HepG2 (cell line): ENCODE measurements around the gene EOMES. TPM values are rescaled to one million over a fixed set of nuclear protein-coding genes. Genes with fewer than 3 reads are reported as not detected.

Source experiments
- ARNT2 ChIP-seq: sonication (generic); formaldehyde crosslinking; IDR thresholded peaks from 2 replicates; pipeline ENCODE4 v1.8.0; 2022; ENCODE audit warnings: mild to moderate bottlenecking, low read depth, missing genetic modification reagents, moderate library complexity
- HDAC6 ChIP-seq: fragments of 200-600 bp; sonication (generic); IDR thresholded peaks from 2 replicates; pipeline ENCODE4 v1.7.0; 2017; ENCODE audit warnings: mild to moderate bottlenecking, antibody characterized with exemption, low read length, low read depth
- HNRNPL ChIP-seq: fragments of 200-400 bp; formaldehyde crosslinking; IDR thresholded peaks from 2 replicates; pipeline ENCODE4 v1.6.1; 2017; ENCODE audit warnings: mild to moderate bottlenecking, low read depth, low read length
- HNRNPUL1 ChIP-seq: fragments of 200-400 bp; formaldehyde crosslinking; IDR thresholded peaks from 2 replicates; pipeline ENCODE4 v1.6.1; 2017; ENCODE audit warnings: low read depth, mild to moderate bottlenecking, low read length, moderate library complexity
- SALL1 ChIP-seq: sonication (generic); formaldehyde crosslinking; IDR thresholded peaks from 2 replicates; pipeline ENCODE4 v1.8.0; 2022; ENCODE audit warnings: mild to moderate bottlenecking, missing genetic modification reagents
- ZBTB3 ChIP-seq: sonication (generic); formaldehyde crosslinking; IDR thresholded peaks from 2 replicates; pipeline ENCODE4 v1.4.0; 2020; ENCODE audit warnings: low read depth, mild to moderate bottlenecking, moderate library complexity, missing genetic modification reagents, borderline replicate concordance
- ZMYM3 ChIP-seq: sonication (generic); formaldehyde crosslinking; IDR thresholded peaks from 2 replicates; pipeline ENCODE4 v1.5.1; 2020; ENCODE audit warnings: mild to moderate bottlenecking, missing genetic modification reagents
- ZNF777 ChIP-seq: sonication (generic); formaldehyde crosslinking; IDR thresholded peaks from 2 replicates; pipeline ENCODE4 v1.4.0; 2020; ENCODE audit warnings: missing genetic modification reagents
- polyA plus RNA-seq, 8 experiments: library from polyadenylated mRNA; depleted of rRNA in 3 of 8; stranded (reverse) in 7 of 8; unstranded in 1 of 8; fragments of >200 nt; fragmentation: Illumina TruSeq in 4 of 8; extraction: Trizol in 4 of 8; gene quantifications; 2 replicates each; pipeline versions ENCODE4 v1.2.1 to v1.2.3, GENCODE V29; 2011 to 2016; ENCODE audit warnings: low read depth in 4 of 8, missing spikeins in 1 of 8, mixed read lengths in 1 of 8; ENCODE audit not compliant: insufficient read depth in 1 of 8
- total RNA-seq, 5 experiments: library from RNA; depleted of rRNA; stranded (reverse); fragments of >200 nt; fragmentation: Illumina TruSeq; extraction: Trizol; gene quantifications; 2 replicates each; pipeline ENCODE4 v1.2.3, GENCODE V29; 2016; ENCODE audit warnings: low read depth in 1 of 5
- TF ChIP-seq, protein P1 (sequence below): sonication (generic); formaldehyde crosslinking; IDR thresholded peaks from 2 replicates; pipeline ENCODE4 v1.5.0; 2020; ENCODE audit warnings: missing genetic modification reagents
- TF ChIP-seq, protein P2 (sequence below): fragments of 450-650 bp; IDR thresholded peaks from 2 replicates; pipeline ENCODE4 v1.6.1; 2017
- TF ChIP-seq, protein P3 (sequence below): IDR thresholded peaks from 2 replicates; pipeline ENCODE4 v1.4.0; 2020; ENCODE audit warnings: mild to moderate bottlenecking, missing genetic modification reagents
- TF ChIP-seq, protein P4 (sequence below): sonication (generic); formaldehyde crosslinking; IDR thresholded peaks from 2 replicates; pipeline ENCODE4 v1.4.0; 2020; ENCODE audit warnings: missing genetic modification reagents
- TF ChIP-seq, protein P5 (sequence below): sonication (generic); formaldehyde crosslinking; IDR thresholded peaks from 2 replicates; pipeline ENCODE4 v1.4.0; 2020; ENCODE audit warnings: missing genetic modification reagents, borderline replicate concordance
- TF ChIP-seq, protein P6 (sequence below), 2 experiments: sonication (generic) in 1 of 2; formaldehyde crosslinking in 1 of 2; IDR thresholded peaks; 2 replicates each; pipeline versions ENCODE4 v1.5.1 to v1.6.1; 2011 to 2020; ENCODE audit warnings: borderline replicate concordance in 1 of 2, low read depth in 1 of 2, low read length in 1 of 2, mild to moderate bottlenecking in 1 of 2, missing genetic modification reagents in 1 of 2, moderate library complexity in 1 of 2

The EOMES gene
- total and polyA plus RNA-seq, 2 of the 13 experiments (the other 11 are each of a cell fraction or from before 2014, with no cell fraction given), result 0.11 to 0.12 TPM

DNA sequence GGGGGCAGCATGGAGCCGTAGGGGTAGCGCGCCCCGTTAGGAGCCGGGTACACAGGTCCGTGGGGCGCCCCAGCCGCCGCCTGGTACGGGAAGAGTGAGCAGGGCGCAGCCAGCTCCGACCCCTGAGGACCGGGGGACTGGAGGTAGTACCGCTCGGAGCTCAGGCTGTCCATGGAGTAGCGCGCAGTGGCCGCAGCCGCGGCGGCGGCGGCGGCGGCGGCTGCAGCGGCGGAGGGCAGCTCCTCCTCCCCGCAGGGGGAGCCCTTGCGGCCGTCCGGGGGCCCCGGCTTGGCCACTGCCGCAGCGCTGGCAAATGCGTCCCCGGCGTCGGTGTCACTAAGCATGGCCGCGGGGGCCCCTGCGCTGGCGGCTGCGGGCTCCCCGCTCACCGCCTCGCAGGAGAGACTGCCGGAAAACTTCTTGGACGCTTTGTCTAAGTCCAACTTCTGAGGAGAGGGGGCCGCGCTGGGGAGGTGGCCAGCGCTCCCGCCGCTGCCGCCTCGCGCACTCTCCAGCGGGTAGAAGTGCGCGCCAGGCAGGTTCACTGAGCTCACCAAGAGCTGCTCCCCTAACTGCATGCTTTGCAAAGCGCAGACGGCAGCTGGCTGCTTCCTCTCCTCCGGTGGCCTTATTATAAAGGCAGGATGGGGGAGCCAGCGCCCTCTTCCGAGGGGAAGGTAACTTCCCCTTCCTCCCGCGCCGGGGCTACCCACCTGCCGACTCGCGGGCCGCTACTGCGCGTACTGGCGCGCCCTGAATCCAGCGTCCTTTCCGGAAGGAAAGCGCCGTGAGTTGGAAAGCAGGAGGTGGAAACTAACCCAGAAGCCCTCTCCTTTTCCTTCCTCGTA lies at the start of gene EOMES (continued):
- TF ChIP-seq, protein P1, sequence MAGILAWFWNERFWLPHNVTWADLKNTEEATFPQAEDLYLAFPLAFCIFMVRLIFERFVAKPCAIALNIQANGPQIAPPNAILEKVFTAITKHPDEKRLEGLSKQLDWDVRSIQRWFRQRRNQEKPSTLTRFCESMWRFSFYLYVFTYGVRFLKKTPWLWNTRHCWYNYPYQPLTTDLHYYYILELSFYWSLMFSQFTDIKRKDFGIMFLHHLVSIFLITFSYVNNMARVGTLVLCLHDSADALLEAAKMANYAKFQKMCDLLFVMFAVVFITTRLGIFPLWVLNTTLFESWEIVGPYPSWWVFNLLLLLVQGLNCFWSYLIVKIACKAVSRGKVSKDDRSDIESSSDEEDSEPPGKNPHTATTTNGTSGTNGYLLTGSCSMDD (CRISPR knock-in tag), result no peak
- TF ChIP-seq ARNT2 (CRISPR knock-in tag) (peak; percentile 34; the same call in 1 of the 2 replicates), ZMYM3 (no peak), SALL1 (CRISPR knock-in tag) (0 out of 2 replicates have a peak, but pooled peaks have one; percentile 10), HNRNPUL1 (no peak), ZNF777 (CRISPR knock-in tag) (peak; percentile 90), HNRNPL (0 out of 2 replicates have a peak, but pooled peaks have one; percentile 13), ZBTB3 (no peak), HDAC6 (peak; percentile 62; the same call in 1 of the 2 replicates)
- TF ChIP-seq, protein P2, sequence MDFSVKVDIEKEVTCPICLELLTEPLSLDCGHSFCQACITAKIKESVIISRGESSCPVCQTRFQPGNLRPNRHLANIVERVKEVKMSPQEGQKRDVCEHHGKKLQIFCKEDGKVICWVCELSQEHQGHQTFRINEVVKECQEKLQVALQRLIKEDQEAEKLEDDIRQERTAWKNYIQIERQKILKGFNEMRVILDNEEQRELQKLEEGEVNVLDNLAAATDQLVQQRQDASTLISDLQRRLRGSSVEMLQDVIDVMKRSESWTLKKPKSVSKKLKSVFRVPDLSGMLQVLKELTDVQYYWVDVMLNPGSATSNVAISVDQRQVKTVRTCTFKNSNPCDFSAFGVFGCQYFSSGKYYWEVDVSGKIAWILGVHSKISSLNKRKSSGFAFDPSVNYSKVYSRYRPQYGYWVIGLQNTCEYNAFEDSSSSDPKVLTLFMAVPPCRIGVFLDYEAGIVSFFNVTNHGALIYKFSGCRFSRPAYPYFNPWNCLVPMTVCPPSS, result no peak
- TF ChIP-seq, protein P3, sequence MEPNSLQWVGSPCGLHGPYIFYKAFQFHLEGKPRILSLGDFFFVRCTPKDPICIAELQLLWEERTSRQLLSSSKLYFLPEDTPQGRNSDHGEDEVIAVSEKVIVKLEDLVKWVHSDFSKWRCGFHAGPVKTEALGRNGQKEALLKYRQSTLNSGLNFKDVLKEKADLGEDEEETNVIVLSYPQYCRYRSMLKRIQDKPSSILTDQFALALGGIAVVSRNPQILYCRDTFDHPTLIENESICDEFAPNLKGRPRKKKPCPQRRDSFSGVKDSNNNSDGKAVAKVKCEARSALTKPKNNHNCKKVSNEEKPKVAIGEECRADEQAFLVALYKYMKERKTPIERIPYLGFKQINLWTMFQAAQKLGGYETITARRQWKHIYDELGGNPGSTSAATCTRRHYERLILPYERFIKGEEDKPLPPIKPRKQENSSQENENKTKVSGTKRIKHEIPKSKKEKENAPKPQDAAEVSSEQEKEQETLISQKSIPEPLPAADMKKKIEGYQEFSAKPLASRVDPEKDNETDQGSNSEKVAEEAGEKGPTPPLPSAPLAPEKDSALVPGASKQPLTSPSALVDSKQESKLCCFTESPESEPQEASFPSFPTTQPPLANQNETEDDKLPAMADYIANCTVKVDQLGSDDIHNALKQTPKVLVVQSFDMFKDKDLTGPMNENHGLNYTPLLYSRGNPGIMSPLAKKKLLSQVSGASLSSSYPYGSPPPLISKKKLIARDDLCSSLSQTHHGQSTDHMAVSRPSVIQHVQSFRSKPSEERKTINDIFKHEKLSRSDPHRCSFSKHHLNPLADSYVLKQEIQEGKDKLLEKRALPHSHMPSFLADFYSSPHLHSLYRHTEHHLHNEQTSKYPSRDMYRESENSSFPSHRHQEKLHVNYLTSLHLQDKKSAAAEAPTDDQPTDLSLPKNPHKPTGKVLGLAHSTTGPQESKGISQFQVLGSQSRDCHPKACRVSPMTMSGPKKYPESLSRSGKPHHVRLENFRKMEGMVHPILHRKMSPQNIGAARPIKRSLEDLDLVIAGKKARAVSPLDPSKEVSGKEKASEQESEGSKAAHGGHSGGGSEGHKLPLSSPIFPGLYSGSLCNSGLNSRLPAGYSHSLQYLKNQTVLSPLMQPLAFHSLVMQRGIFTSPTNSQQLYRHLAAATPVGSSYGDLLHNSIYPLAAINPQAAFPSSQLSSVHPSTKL, result no peak
- TF ChIP-seq, protein P4, sequence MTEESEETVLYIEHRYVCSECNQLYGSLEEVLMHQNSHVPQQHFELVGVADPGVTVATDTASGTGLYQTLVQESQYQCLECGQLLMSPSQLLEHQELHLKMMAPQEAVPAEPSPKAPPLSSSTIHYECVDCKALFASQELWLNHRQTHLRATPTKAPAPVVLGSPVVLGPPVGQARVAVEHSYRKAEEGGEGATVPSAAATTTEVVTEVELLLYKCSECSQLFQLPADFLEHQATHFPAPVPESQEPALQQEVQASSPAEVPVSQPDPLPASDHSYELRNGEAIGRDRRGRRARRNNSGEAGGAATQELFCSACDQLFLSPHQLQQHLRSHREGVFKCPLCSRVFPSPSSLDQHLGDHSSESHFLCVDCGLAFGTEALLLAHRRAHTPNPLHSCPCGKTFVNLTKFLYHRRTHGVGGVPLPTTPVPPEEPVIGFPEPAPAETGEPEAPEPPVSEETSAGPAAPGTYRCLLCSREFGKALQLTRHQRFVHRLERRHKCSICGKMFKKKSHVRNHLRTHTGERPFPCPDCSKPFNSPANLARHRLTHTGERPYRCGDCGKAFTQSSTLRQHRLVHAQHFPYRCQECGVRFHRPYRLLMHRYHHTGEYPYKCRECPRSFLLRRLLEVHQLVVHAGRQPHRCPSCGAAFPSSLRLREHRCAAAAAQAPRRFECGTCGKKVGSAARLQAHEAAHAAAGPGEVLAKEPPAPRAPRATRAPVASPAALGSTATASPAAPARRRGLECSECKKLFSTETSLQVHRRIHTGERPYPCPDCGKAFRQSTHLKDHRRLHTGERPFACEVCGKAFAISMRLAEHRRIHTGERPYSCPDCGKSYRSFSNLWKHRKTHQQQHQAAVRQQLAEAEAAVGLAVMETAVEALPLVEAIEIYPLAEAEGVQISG, result peak; percentile 52; the same call in 1 of the 2 replicates
- TF ChIP-seq, protein P5, sequence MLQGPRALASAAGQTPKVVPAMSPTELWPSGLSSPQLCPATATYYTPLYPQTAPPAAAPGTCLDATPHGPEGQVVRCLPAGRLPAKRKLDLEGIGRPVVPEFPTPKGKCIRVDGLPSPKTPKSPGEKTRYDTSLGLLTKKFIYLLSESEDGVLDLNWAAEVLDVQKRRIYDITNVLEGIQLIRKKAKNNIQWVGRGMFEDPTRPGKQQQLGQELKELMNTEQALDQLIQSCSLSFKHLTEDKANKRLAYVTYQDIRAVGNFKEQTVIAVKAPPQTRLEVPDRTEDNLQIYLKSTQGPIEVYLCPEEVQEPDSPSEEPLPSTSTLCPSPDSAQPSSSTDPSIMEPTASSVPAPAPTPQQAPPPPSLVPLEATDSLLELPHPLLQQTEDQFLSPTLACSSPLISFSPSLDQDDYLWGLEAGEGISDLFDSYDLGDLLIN (CRISPR knock-in tag), result no peak
- TF ChIP-seq, protein P6, sequence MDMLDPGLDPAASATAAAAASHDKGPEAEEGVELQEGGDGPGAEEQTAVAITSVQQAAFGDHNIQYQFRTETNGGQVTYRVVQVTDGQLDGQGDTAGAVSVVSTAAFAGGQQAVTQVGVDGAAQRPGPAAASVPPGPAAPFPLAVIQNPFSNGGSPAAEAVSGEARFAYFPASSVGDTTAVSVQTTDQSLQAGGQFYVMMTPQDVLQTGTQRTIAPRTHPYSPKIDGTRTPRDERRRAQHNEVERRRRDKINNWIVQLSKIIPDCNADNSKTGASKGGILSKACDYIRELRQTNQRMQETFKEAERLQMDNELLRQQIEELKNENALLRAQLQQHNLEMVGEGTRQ (IDR thresholded peaks at IDR 0.05; ENCODE audit: low read depth, low read length), result no peak
- TF ChIP-seq, protein P6 (CRISPR knock-in tag; IDR thresholded peaks at IDR 0.05; ENCODE audit: borderline replicate concordance), result no peak
